Panc1 (cell line): ENCODE measurements around the gene XPNPEP3. TPM values are rescaled to one million over a fixed set of nuclear protein-coding genes. Genes with fewer than 3 reads are reported as not detected.

Experiments used
- ATAC-seq: fragments of 200-7000 bp; cut with Tn5 transposase; 2 replicates; pipeline ENCODE4 v1.9.1; 2020; ENCODE audit warnings: mild to moderate bottlenecking, moderate library complexity
- BruUV-seq: library from RNA; stranded (reverse); fragments of 400-500 nt; replicated peaks from 2 replicates; lab custom pipeline; 2021; lab: Mats Ljungman, UMichigan
- CTCF ChIA-PET: fragments of 300-600 bp; sonication (Branson Sonifier 250); formaldehyde crosslinking; loops from one replicate; lab custom pipeline; 2022; ENCODE audit warnings: antibody characterized with exemption; lab: Charles Lee
- POLR2A ChIA-PET: fragments of 300-600 bp; sonication (Branson Sonifier 250); formaldehyde crosslinking; loops from one replicate; lab custom pipeline; 2022; ENCODE audit warnings: antibody characterized with exemption; lab: Charles Lee
- DNase-seq: peaks from one replicate; pipeline ENCODE4 v3.0.0-alpha.2; 2010; ENCODE audit warnings: low read depth, low spot score
- H3K27ac ChIP-seq: 2 replicates; pipeline ENCODE4 v1.5.1; 2011; ENCODE audit warnings: mild to moderate bottlenecking, low read length, inconsistent platforms
- H3K27me3 ChIP-seq: fragments of 200-500 bp; sonication (Bioruptor generic); 2 replicates; pipeline ENCODE4 v1.6.0; 2014; ENCODE audit warnings: low read length, inconsistent platforms; ENCODE audit not compliant: control insufficient read depth, insufficient read depth
- H3K36me3 ChIP-seq: fragments of 200-500 bp; sonication (Bioruptor generic); 2 replicates; pipeline ENCODE4 v1.5.1; 2014; ENCODE audit warnings: inconsistent platforms, mild to moderate bottlenecking, low read length, moderate library complexity; ENCODE audit not compliant: control insufficient read depth, insufficient read depth
- H3K4me1 ChIP-seq: 2 replicates; pipeline ENCODE4 v1.5.1; 2011; ENCODE audit warnings: inconsistent platforms, mild to moderate bottlenecking, low read length, moderate library complexity; ENCODE audit not compliant: control insufficient read depth, insufficient read depth
- H3K4me3 ChIP-seq, 2 experiments: 2 replicates each; pipeline ENCODE4 v1.5.1; 2011 to 2012; ENCODE audit warnings: low read depth in 2 of 2, low read length in 2 of 2, mild to moderate bottlenecking in 2 of 2, inconsistent platforms in 1 of 2, moderate library complexity in 1 of 2
- H3K9me3 ChIP-seq: fragments of 200-500 bp; sonication (Bioruptor generic); 2 replicates; pipeline ENCODE4 v1.5.1; 2014; ENCODE audit warnings: low read depth, mild to moderate bottlenecking, inconsistent platforms, low read length, moderate library complexity; ENCODE audit not compliant: control insufficient read depth, insufficient read depth
- CTCF ChIP-seq: fragments of 450-650 bp; IDR thresholded peaks from 2 replicates; pipeline ENCODE4 v1.5.1; 2017; ENCODE audit warnings: mild to moderate bottlenecking
- POLR2AphosphoS5 ChIP-seq: IDR thresholded peaks from 2 replicates; pipeline ENCODE4 v1.6.1; 2012; ENCODE audit warnings: mild to moderate bottlenecking, low read depth, low read length, moderate library complexity
- REST ChIP-seq, 2 experiments: IDR thresholded peaks; 2 replicates each; pipeline ENCODE4 v1.6.1; 2011 to 2012; ENCODE audit warnings: low read depth in 2 of 2, control low read depth in 1 of 2, low read length in 1 of 2, mild to moderate bottlenecking in 1 of 2, moderate library complexity in 1 of 2; ENCODE audit not compliant: insufficient read depth in 1 of 2
- SIN3A ChIP-seq: IDR thresholded peaks from 2 replicates; pipeline ENCODE4 v1.6.1; 2012; ENCODE audit warnings: low read depth, mild to moderate bottlenecking, low read length, moderate library complexity, borderline replicate concordance; ENCODE audit not compliant: insufficient read depth
- TCF7L2 ChIP-seq: IDR thresholded peaks from 2 replicates; pipeline ENCODE4 v1.6.1; 2011; ENCODE audit warnings: mild to moderate bottlenecking, low read depth, low read length, inconsistent platforms
- in situ Hi-C: cut with HindIII; loops from 2 replicates; pipeline ENCODE4 v1.10.0; 2016; ENCODE audit warnings: low sequenced_read_pairs, low pct_unique_long_range_greater_than_20kb
- intact Hi-C: fragments of 100-400 bp; cut with micrococcal nuclease; formaldehyde crosslinking; loops from one replicate; pipeline ENCODE4 v1.10.0; 2022; ENCODE audit not compliant: unreplicated experiment
- total RNA-seq: library from RNA; stranded (reverse); gene quantifications from one replicate; pipeline ENCODE4 v1.2.1, GENCODE V29; 2021; ENCODE audit not compliant: unreplicated experiment

XPNPEP3 gene
- total RNA-seq, 1 experiment from 2014 or later = 21.0 TPM

- ATAC-seq = no peak
- in situ Hi-C loops (no loop called here), intact Hi-C loops (no loop called here)
- no peak for DNase-seq
- no peaks in the 10 kb centered on the region for H3K27me3 ChIP-seq
- ChIA-PET POLR2A (interaction anchor here (0.6 kb wide), 2 partner anchors 137 to 486 kb away, joined by 3 to 9 read pairs; no protein-coding TSS in a partner anchor), CTCF (no interaction called here)
- BruUV-seq = no TSS peak
- H3K36me3 ChIP-seq = peaks cover 7% of the 10 kb centered on the region; the same call in 1 of the 2 replicates
- TF ChIP-seq SIN3A = no peak
- TF ChIP-seq CTCF = no peak
- no peak for TF ChIP-seq REST (IDR thresholded peaks at IDR 0.05; ENCODE audit: insufficient read depth in 1 of 2, low read depth in 2 of 2, low read length in 1 of 2)
- TF ChIP-seq POLR2AphosphoS5 = no peak
- TF ChIP-seq TCF7L2 = no peak
- H3K4me3 ChIP-seq = no peak overlapping the region
- H3K4me1 ChIP-seq = no peaks in the 10 kb centered on the region
- H3K9me3 ChIP-seq = no peaks in the 10 kb centered on the region
- H3K27ac ChIP-seq = no peak overlapping the region
Measured at GRCh38 chr22:40960145-40960544, 103.2 kb downstream of the XPNPEP3 start.

GRCh38 chr22:40965936-40966725 lies 109.2 kb downstream of the XPNPEP3 start:
- H3K9me3 ChIP-seq = no peaks in the 10 kb centered on the region
- no peak overlapping the region for H3K27ac ChIP-seq
- ChIA-PET CTCF (no interaction called here), POLR2A (no interaction called here)
- no peaks in the 10 kb centered on the region for H3K36me3 ChIP-seq
- no peaks in the 10 kb centered on the region for H3K4me1 ChIP-seq
- in situ Hi-C loops = no loop called here
- TF ChIP-seq TCF7L2 = no peak
- no peak for TF ChIP-seq POLR2AphosphoS5
- TF ChIP-seq SIN3A = no peak
- no peak for TF ChIP-seq REST (IDR thresholded peaks at IDR 0.05; ENCODE audit: insufficient read depth in 1 of 2, low read depth in 2 of 2, low read length in 1 of 2)
- TF ChIP-seq CTCF = no peak
- DNase-seq = no peak
- intact Hi-C loops = no loop called here
- H3K4me3 ChIP-seq = no peak overlapping the region
- H3K27me3 ChIP-seq = no peaks in the 10 kb centered on the region
- no peak for ATAC-seq
- BruUV-seq = no TSS peak
